HG02973 (cell line): ENCODE measurements around the gene TNXB.
"Not testable (repeated sequence)": the region's sequence is repeated elsewhere in the genome, so short reads cannot be mapped to it uniquely, and the experiment has no call there.

Experiments used
- ATAC-seq: cut with Tn5 transposase; IDR thresholded peaks from one replicate; pipeline ENCODE4 v1.9.1; 2021; ENCODE audit warnings: moderate library complexity; ENCODE audit not compliant: unreplicated experiment

The TNXB gene

DNA sequence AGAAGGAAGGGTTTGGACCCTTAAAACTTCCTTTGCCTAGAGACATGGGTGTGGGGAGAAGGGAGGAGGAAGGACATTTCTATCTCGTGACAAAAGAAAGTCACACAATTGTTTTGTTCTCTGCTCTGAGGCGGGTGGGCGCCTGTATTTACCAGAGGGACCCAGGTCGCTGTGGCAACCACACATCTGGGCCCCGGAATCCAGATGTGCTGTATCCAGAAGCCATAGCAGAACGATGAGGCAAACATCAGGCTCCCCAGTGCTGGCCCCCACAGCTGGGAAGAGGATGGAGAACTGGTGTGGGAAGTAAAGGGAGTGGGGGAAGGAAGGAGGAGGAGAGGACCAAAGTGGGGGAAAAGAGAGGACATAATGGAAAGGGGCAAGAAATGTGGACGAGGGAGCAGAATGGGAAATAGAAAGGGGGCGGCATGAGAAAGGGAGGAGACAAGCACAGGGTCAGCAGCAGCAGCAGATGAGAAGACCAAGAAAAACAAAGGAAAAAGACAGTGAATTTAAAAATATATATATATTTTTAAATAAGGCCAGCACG, 3.4 kb upstream of the TNXB start:
- ATAC-seq, result no peak

DNA sequence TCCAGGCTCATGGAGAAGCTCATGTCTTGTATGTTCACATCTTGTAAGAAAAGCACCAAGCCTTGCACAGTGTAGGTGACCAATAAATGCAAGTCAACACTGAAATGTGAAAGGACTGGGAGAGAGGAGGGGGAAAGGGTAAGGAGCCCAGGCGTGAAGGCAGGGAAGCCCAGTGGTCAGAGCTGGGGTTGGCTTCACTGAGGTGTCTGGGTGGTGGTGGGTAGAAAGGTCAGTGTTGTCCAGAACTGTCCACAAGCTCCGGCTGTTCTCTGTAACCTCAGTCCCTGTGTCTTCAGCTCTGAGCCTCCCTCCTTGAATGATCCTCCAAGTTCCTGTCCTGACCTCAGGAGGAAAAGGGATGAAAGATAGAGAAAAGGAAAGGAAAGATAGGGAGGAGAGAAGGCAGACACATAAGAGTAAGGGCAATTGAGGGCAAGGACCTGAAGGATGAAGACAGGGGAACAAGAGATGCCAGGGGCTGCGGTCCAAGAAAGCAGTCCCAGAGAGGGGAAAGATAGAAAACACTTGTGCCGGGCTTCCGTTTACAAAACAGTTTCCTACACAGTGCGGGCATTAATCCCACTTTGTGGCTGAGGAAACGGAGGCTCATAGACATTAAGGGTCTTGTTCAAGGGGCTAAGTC, 2.4 kb upstream of the TNXB start:
- no peak for ATAC-seq

DNA sequence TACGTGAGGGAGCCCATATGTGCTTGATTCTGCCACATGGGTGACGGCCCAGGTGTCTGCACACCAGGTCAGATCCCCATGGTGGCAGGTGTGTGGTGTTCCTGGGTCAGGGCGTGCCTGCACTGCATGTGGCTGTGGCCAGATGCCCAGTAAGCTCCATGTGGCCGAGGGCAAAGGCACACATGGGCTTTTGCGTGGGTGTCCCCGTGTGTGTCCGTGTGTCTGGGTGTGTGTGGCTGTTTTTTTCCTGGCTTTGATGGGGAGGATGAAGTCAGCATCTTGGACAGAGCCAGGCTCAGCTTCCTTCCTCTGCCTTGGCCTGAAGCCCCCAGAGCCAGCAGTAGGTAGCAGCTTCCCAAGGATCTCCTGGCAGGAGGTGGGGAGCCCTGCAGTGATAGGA, 1.5 kb upstream of the TNXB start:
- ATAC-seq, result no peak

DNA sequence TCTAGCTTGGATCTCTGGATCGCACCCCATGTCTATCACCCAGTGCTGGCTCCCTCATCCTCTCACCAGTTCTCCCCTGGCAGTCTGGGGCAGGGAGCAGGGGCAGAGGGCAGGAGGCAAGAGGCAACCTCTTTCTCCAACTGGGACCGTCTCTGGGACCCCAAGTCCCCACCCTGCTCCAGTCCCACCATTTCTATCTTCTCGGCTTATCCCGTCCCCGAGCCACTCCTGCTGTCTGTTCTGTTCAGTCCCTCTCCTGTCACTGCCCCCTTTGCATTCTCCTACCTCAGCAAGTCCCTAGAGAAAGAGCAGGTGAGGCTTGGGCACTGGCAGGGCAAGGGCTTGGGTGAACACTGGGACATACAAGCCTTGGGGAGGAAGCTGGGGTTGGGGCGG, 625 bp upstream of the TNXB start:
- ATAC-seq, result no peak

DNA sequence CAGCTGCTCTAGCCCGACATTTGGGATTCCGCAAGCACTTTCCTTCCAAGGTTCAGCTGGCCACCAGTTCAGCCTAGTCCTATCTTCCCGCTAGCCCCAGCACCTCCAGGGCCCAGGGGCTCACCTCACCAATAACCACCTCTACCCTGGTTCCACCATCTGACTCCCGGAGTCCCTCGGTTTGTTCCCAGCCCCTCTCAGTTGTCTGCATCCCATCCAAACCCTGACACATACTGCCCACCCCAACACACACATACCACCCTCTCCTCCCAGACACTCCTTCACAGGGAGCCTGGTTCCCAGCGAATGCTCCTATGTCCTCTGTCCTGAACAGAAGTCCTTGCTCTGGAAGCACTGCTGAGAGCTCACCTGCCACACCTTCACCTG, 418 bp downstream of the TNXB start:
- no peak for ATAC-seq

DNA sequence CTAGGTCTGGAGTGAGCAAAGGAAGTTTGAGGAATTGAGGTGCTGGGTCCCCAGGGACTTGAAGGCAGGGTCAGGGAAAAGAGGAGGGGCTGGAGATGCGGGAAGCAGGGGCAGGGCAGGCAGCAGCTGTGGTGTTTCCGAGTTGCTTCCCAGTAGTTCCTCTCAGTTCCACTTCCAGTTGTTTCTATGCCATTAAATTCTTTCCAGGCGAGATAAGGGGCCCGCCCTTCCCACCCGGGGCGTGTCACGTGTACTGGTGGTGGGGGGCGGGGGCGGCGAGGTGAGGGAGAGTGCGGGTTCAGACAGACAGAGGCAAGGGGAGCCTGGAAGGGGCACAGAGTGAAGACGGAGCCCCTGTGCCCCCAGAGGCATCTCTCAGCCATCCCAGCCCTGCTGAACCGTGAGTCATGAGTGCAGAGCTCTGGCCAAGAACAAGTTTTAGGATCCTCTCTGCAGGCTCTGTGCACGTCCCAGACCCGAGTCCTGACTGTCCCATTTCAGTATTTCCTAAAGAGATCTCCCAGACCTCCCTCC, 977 bp downstream of the TNXB start:
- no peak for ATAC-seq

DNA sequence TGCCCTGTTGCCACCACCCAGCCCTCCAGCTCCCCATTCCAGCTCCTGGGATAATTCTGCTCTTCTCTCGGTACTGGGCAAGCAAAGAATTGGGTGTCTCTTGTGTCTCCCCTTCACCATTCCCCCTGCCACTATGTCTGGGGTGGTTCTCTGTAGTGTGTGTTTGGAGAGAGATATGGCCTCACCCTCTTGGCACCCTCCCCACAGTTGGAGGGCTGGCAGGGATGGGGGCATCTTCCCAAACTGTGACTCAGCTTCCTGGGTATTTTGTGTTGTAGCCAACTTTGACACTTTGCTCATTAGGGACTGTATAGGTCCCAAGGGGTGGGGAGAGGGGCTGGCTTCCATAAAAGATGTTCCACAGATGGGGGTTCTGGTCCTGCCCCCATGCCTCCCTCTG, 1.7 kb downstream of the TNXB start:
- no peak for ATAC-seq

DNA sequence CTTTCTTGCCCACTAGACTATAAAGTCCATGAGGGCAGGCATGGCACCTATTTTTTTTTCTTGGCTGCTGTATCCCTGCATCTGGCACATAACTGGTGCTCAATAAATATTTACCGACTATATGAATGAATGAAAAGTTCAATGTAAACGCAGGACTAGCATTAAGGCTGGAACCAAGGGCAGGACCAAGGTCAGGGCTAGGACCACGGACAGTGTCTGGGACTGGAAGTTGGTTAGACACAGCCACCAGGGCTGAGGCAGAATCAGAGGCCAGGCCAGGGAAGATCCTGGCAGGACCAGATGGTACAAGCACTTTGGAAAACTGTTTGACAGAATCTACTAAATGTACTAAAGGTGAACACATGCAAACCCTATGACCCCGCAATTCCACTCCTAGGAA, 3.7 kb downstream of the TNXB start:
- ATAC-seq, result no peak

DNA sequence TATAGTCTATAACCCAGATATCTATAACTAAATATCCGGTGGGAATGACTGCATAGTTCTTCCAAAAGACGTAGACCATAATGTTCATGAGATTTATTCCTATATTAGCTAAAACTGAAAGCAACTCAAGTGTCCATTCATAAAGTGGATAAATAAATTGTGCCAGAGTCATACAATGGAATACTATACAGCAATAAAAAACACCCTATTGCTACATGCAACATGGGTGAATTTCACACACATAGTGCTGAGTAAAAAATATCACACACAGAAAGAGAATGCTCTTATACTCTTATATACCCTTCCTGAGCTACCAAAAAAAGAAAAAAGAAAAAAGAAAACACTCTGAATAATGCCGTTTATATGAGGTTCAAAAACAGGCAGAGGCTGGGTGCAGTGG, 6.9 kb downstream of the TNXB start:
- no peak for ATAC-seq

DNA sequence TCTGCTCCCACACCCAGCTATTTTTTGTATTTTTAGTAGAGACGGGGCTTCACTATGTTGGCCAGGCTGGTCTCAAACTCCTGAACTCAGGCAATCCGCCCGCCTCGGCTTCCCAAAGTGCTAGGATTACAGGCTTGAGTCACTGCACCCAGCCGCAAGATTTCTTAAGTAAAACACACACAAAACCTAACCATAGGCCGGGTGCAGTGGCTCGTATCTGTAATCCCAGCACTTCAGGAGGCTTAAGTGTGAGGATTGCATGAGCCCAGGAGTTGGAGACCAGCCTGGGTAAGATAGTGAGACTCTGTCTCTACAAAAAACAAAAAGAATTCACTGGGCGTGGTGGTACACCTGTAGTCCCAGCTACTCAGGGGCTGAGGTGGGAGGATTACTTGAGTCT, 8.9 kb downstream of the TNXB start:
- not testable (repeated sequence) for ATAC-seq

DNA sequence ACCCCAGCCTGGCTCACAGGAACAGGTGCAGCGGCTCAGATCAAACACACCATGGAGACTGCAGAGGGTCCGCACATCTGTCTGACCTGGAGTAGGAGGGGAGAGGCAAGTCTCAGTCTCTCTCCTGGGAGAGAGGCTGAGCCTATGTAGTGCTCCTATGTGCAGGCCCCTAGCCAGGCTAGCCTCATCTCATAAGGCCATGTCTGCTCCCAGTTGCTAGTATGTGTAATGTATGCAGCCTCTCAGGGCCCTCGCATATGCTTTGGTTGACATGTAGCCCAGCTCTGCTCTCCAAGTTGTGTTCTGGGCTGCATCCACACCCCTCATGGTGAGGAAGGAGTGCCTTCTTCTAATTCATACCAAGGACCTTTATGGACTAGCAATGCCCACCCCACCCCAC, 11.8 kb downstream of the TNXB start:
- ATAC-seq, result no peak

DNA sequence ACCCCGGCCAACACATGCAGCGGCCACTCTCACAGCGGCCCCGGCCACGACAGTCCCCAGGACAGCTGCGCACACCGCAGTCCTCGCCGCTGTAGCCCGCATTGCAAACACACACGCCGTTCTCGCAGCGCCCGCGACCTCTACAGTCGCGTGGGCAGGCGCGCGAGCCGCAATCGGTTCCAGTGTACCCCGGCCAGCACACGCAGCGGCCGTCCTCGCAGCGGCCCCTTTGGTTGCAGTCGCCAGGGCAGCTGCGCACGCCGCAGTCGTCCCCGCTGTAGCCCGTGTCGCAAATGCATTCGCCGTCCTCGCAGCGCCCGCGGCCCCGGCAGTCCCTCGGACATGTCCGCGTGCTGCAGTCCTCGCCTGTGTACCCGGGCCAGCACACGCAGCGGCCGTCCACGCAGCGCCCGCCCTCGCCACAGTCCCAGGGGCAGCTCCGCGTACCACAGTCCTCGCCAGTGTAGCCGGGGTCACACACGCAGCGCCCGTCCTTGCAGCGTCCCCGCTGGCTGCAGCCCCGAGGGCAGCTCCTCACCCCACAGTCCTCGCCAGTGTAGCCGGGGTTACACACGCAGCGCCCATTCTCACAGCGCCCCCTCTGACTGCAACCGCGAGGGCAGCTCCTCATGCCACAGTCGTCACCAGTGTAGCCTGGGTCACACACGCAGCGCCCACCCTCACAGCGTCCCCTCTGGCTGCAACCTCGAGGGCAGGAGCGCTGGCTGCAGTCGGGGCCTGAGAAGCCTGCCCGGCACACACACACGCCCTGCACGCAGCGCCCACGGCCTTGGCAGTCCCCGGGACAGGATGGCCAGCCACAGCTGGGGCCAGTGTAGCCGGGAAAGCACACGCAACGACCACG, 12.5 kb downstream of the TNXB start:
- no peak for ATAC-seq

DNA sequence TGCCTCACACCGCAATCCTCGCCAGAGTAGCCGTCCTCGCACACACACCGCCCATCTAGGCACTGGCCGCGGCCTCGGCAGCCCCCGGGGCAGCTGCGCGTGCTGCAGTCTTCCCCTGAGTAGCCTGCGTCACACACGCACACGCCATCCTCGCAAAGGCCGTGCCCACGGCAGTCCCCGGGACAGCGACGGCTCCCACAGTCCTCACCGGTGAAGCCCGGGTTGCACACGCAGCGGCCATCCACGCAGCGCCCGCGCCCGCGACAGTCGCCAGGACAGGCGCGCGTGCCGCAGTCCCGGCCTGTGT, 13.1 kb downstream of the TNXB start:
- ATAC-seq, result no peak

DNA sequence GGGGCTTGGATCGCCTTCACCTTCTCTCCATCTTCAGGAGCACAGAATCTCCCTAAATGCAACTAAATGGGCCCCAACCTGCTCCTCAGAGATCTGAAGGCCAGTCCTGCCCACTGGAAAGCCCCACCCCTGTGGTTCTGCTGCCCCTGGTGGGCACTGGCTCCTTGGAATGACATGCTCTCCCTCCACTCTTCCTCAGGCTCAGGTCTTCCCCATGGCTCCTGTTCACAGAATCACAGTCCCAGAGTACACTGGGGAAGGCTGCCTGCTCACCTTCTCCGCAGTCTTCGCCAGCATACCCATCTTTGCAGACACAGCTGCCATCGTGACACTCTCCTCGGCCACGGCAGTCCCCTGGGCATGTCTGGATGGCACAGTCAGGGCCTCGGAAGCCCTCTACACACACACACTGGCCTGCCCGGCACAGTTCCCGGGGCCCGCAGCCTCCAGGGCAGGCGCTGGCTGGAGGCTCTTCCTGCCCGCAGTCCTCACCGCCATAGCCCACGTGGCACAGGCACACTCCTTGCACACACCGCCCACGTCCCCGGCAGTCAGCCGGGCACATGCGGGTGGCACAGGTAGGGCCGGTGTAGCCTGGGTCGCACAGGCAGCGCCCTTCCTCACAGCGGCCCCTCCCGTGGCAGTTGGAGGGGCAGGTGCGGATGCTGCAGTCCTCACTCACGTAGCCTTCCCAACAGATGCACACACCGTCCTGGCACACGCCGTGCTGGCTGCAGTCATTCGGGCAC, 13.6 kb downstream of the TNXB start:
- no peak for ATAC-seq

DNA sequence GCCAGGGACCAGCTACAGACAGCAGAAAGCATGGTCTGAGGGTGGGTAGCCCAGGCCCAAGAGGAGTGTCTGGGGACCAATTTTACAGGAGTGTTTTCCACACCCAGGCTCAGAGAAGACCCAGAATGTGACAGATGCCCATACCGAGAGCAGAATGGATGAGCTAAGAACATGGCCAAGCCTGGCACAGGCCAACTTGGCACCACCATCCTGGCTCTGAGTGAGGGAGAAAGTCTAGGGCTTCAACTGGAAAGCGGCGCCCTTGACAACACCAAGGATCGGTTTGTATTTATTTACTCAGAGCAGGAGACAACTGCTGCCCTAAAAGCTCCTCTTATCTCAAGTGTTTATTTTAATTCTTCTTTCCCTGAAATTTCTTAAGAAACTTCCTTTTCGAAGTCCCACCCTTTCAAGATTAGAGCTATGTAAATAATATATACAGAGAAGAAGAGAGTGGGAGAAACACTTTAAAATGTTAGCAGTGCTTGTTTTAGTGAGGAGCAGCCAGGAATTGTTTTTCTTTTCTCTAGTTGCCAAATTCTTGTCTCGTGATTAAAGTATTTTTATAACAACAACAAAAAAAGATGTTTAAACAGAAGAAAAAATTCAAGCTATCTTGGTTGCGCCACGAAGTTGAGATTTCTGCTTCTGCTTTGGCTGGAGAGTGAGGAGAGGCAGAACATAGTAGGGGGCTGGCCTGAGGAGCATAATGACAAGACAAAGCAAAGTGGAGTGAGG, 16.2 kb downstream of the TNXB start:
- no peak for ATAC-seq

DNA sequence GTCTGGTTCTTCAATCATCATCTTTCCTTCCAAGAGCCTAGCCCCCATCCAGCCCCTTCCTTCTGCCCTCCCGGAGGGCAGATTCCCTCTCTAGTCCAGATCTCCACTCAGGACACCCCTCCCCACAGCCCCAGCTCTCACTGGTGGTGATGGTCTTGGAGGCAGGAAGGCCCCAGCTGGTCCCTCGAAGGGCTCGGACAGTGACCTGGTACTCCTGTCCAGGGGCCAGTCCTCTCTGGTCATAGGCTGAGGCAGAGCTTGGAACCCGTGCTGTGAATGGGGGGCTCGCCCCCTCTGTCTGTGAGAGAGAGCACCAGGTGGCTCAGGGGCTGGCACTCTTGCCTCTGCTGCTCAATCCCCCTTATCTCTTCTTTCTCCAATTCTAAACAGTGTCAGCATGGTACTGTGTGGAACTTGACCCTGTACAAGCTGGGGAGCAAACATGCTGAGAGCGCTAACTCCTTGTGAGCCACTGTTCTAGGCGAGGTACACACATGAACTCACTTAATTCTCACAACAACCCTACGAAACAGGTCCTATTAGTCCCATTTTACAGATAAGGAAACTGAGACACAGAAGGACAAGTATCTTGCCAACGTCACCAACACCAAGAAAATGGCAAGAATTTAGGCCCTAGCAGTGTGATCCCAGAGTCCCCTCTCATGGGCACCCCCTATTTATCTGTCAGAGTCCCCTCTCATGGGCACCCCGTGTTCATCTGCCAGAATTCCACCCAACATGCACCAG, 19.9 kb downstream of the TNXB start:
- ATAC-seq, result no peak

DNA sequence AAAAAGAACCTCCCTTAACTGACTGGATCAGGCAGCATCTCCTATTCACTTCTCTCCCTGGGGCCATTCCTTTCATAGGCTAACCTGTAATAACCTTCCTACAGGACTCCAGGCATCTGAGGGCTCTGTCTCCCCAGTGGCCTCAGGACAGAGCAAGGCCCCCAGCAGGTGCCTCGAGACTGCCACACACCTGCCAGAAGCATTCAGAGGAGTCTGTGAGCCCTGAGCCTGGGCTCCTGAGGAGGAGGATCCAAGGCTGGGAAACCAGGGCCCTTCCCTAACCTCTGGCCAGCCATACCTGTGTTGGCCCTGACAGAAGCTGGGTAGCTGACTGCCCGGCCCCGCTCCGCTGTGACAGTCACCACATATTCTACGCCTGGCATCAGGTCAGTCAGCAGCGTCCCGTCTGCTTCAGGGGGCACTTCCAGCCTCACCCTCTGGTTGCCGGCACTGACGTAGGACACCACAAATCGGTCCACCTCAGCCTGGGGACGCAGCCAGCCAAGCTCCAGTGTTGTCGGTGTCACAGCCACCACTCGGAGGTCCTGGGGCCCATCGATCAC, 20.6 kb downstream of the TNXB start:
- no peak for ATAC-seq

DNA sequence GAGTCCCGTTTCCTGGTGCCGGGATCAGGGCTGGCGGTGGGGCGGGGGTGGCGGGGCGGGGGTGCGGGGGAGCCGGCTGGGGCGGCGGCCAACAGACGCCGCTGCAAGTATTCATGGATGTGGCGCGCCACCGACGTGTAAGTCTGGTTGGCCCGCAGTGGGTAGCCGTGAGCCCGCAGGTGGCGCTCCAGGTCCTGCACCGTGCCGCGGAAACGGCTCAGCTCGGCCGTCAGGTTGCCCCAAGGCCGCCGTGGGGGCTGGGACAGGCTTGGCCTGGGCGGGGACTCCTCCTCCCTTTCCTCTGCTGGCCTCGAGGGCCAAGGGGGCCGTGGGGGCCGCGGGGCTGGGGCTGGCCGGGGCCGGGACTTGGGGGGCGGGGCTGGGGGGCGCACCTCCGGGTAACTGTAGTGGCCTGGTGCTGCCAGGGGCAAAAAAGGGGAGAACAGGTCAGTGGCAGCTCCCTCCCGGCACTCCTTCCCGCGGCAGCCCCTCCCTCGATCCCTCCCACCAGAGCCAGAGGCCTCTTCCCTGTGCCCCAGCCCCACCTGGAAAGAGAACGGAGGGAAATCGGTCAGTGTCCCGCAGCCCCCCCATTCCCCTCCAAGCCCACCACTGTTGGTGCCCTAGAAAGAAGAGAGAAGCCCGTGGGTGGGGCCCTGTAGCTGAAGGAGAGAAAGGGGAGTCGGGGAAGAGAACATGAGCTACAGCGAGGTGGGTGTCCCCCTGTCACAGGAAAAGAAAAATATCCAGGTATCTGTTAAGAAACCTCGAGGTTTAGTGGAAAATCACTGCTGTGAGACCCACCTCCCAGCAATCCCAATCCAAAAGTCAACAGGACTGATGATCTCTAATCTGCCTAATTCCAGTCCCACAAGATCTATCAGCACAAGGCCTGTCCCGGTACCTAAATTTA, 21.3 kb downstream of the TNXB start:
- ATAC-seq, result no peak
